Gastroesophageal sphincter (tissue), 4 donors: ENCODE measurements around the gene ZNF783. TPM values are rescaled to one million over a fixed set of nuclear protein-coding genes. Genes with fewer than 3 reads are reported as not detected.

Experiments
- ATAC-seq: fragments of 150-250 bp; one replicate; pipeline ENCODE4 v1.9.1; 2016; ENCODE audit warnings: mild to moderate bottlenecking, moderate library complexity
- H3K27ac ChIP-seq, 4 donors: fragments of 200-600 bp; sonication (generic) in 3 of 4; 1 replicate in 3 of 4; 2 replicates in 1 of 4; pipeline ENCODE4 v1.5.1; 2016 to 2019
- H3K27me3 ChIP-seq: fragments of 200-600 bp; sonication (generic); one replicate; pipeline ENCODE4 v1.5.1; 2019
- H3K36me3 ChIP-seq, 2 donors: fragments of 200-600 bp; sonication (generic); one replicate each; pipeline ENCODE4 v1.5.1; 2019; ENCODE audit warnings: control low read depth in 1 of 2
- H3K4me1 ChIP-seq, 3 donors: fragments of 200-600 bp; sonication (generic); 1 replicate in 2 of 3; 2 replicates in 1 of 3; pipeline ENCODE4 v1.5.1; 2016 to 2019; ENCODE audit warnings: control low read depth in 2 of 3
- H3K4me3 ChIP-seq, 2 donors: fragments of 200-600 bp; sonication (generic); one replicate each; pipeline ENCODE4 v1.5.1; 2019; ENCODE audit warnings: mild to moderate bottlenecking in 1 of 2, moderate library complexity in 1 of 2
- H3K9me3 ChIP-seq, 3 donors: fragments of 200-600 bp; sonication (generic); one replicate each; pipeline ENCODE4 v1.5.1; 2017 to 2019; ENCODE audit warnings: control low read depth in 2 of 3
- CTCF ChIP-seq, 4 experiments: fragments of 200-600 bp in 2 of 4; fragments of 450-650 bp in 2 of 4; sonication (generic) in 1 of 4; IDR thresholded peaks; one replicate each; pipeline ENCODE4 v1.5.1; 2017 to 2019; ENCODE audit warnings: antibody characterized with exemption in 4 of 4, mild to moderate bottlenecking in 2 of 4, moderate library complexity in 2 of 4
- EP300 ChIP-seq: sonication (generic); formaldehyde crosslinking; IDR thresholded peaks from one replicate; pipeline ENCODE4 v1.6.1; 2017; ENCODE audit warnings: antibody characterized with exemption, mild to moderate bottlenecking
- POLR2A ChIP-seq, 2 donors: fragments of 450-650 bp; IDR thresholded peaks; one replicate each; pipeline ENCODE4 v1.6.1; 2017; ENCODE audit warnings: antibody characterized with exemption in 2 of 2, mild to moderate bottlenecking in 2 of 2, moderate library complexity in 1 of 2
- POLR2AphosphoS5 ChIP-seq: sonication (generic); formaldehyde crosslinking; IDR thresholded peaks from one replicate; pipeline ENCODE4 v1.6.1; 2017; ENCODE audit warnings: antibody characterized with exemption
- WGBS, 2 donors: methylation state at CpG; one replicate each; pipeline ENCODE4 v1.1.5; 2018; ENCODE audit warnings: low coverage in 1 of 2; 5-methylcytosine and 5-hydroxymethylcytosine counted together
- total RNA-seq, 4 donors: library from RNA; depleted of rRNA; stranded (reverse); fragments of >200 nt; gene quantifications; one replicate each; pipeline ENCODE4 v1.1.0, GENCODE V29; 2016

The ZNF783 gene
- total RNA-seq, 4 donors from 2014 or later: 8.5 to 17.0 (median 13.1) TPM

- H3K9me3 ChIP-seq: no peaks in the 10 kb centered on the region
- no peak for ATAC-seq
- 69 to 79% methylated on average over 2 of the region's 2 CpGs for WGBS, 2 donors
- H3K27me3 ChIP-seq: peaks cover 6% of the 10 kb centered on the region
- TF ChIP-seq CTCF (IDR thresholded peaks at IDR 0.05) (no peak), EP300 (no peak), POLR2A (IDR thresholded peaks at IDR 0.05) (no peak), POLR2AphosphoS5 (no peak)
- no peak overlapping the region for H3K4me3 ChIP-seq
- H3K4me1 ChIP-seq: no peaks in the 10 kb centered on the region
- no peaks in the 10 kb centered on the region for H3K36me3 ChIP-seq
- no peak overlapping the region for H3K27ac ChIP-seq
These were observed 40.9 kb downstream of the ZNF783 start for GRCh38 chr7:149302865-149303264.

GRCh38 chr7:149304006-149304405 is 42.0 kb downstream of the ZNF783 start:
- peaks cover 6% of the 10 kb centered on the region for H3K27me3 ChIP-seq
- no peak overlapping the region for H3K27ac ChIP-seq
- H3K4me1 ChIP-seq: no peaks in the 10 kb centered on the region
- TF ChIP-seq CTCF (IDR thresholded peaks at IDR 0.05): no peak
- no peak for TF ChIP-seq POLR2AphosphoS5
- TF ChIP-seq POLR2A (IDR thresholded peaks at IDR 0.05): no peak
- no peak for TF ChIP-seq EP300
- no peaks in the 10 kb centered on the region for H3K9me3 ChIP-seq
- ATAC-seq: no peak
- H3K4me3 ChIP-seq: no peak overlapping the region
- no peaks in the 10 kb centered on the region for H3K36me3 ChIP-seq
- WGBS, 2 donors: 94 to 100% methylated on average over 2 to 6 of the region's 7 CpGs

- Histone ChIP-seq H3K4me3 (no peak overlapping the region), H3K9me3 (no peaks in the 10 kb centered on the region), H3K27ac (no peak overlapping the region), H3K27me3 (peaks cover 6% of the 10 kb centered on the region), H3K36me3 (no peaks in the 10 kb centered on the region), H3K4me1 (no peaks in the 10 kb centered on the region)
- ATAC-seq: no peak
- WGBS, 2 donors: 78 to 81% methylated on average over 3 of the region's 4 CpGs
- TF ChIP-seq EP300 (no peak), POLR2A (IDR thresholded peaks at IDR 0.05) (no peak), CTCF (IDR thresholded peaks at IDR 0.05) (no peak), POLR2AphosphoS5 (no peak)
These were observed 44.9 kb downstream of the ZNF783 start for GRCh38 chr7:149306854-149307253.

- TF ChIP-seq POLR2AphosphoS5: no peak
- TF ChIP-seq CTCF (IDR thresholded peaks at IDR 0.05): no peak
- TF ChIP-seq POLR2A (IDR thresholded peaks at IDR 0.05): no peak
- Histone ChIP-seq H3K4me1 (no peaks in the 10 kb centered on the region), H3K36me3 (no peaks in the 10 kb centered on the region), H3K27me3 (peaks cover 6% of the 10 kb centered on the region), H3K27ac (no peak overlapping the region), H3K4me3 (no peak overlapping the region), H3K9me3 (no peaks in the 10 kb centered on the region)
- no peak for ATAC-seq
- 76 to 80% methylated on average over 3 to 14 of the region's 16 CpGs for WGBS, 2 donors
These were observed 45.9 kb downstream of the ZNF783 start for GRCh38 chr7:149307775-149308501.

GRCh38 chr7:149310113-149310836 is 48.3 kb downstream of the ZNF783 start:
- peaks cover 6% of the 10 kb centered on the region for H3K27me3 ChIP-seq
- no peaks in the 10 kb centered on the region for H3K4me1 ChIP-seq
- no peak overlapping the region for H3K27ac ChIP-seq
- ATAC-seq: peak; percentile 55
- no peak overlapping the region for H3K4me3 ChIP-seq
- no peaks in the 10 kb centered on the region for H3K9me3 ChIP-seq
- no peaks in the 10 kb centered on the region for H3K36me3 ChIP-seq
- TF ChIP-seq CTCF (IDR thresholded peaks at IDR 0.05) (peak in 2 of 4 experiments; percentile 51 to 55), EP300 (no peak), POLR2AphosphoS5 (no peak)
- WGBS, 2 donors: 79 to 81% methylated on average over 2 to 3 of the region's 3 CpGs
